SIG-M5 treated with dmso at 0.1 percent for 504 hours (cell line): Measurements from ENCODE around the gene EDAR.

Experiments used
- DNase-seq: peaks from one replicate; lab custom pipeline; 2025; ENCODE audit not compliant: unreplicated experiment; lab: John Stamatoyannopoulos, UW

Gene EDAR

DNA sequence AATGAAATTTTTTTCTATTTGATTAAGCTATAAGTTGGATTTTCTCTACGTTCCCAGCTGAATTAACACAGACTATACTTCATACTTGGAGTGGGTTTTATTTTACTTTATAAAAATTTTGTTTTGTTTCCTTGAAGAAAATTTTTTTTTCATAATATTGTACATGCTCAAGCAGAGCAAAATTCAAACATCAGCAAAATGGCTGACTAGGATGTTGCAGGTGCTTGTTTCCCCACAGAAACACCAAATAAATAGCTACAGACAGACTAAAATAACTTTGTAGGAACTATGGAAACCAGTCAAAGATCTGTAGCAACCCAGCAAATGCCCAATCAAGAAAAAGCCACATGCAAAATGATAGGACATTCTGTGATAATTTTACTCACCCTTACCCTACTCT is 120.1 kb downstream of the EDAR start:
- DNase-seq, result no peak

DNA sequence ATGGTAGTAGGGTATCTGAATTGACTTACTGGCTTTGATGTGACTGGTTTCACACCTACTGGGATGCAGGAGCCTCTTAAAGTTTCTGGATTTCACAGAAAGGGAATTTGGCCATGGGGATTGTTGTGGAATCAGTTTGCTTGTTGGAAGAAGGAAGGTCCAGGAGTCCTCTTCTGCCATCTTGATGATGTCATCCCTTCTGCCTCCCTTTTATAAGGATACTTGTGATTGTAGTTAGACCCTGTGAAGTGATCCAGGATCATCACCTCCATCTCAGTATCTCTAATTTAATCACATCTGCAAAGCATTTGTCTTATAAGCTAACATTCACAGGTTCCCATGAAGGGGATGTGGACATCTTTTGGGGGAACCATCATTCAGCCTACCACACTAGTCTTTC is 123.0 kb downstream of the EDAR start:
- no peak for DNase-seq

DNA sequence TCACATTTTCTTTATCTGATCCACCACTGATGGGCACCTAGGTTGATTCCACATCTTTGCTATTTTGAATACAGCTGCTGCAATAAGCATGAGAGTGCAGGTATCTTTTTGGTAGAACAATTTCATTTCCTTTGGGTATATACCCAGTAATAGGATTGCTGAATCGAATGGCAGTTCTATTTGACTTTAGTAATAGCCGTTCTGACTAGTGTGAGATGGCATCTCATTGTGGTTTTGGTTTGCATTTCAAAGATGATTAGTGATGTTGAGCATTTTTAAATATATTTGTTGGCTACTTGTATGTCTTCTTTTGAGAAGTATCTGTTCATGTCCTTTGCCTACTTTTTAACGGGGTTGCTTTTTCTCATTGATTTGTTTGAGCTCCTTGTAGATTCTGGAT is 130.1 kb downstream of the EDAR start:
- no peak for DNase-seq

DNA sequence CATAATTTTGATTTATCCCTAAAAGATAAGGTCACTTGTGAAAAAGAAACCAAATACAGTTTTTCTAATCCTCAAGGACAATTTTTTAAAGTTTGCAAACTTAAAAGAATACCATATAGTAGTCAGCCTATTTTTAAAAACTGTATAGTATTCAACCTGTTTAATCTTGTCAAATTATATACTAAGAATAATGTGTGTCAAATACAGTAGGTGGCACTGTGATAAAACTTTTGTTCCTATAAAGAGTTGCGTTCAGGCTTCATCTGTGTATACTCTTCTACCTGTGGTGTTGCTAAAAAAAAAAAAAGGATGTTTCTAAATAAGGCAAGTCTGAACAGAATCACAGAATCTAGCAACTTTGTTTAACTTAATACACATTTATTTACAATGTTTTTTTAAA is 133.8 kb downstream of the EDAR start:
- peak; percentile 21 for DNase-seq

DNA sequence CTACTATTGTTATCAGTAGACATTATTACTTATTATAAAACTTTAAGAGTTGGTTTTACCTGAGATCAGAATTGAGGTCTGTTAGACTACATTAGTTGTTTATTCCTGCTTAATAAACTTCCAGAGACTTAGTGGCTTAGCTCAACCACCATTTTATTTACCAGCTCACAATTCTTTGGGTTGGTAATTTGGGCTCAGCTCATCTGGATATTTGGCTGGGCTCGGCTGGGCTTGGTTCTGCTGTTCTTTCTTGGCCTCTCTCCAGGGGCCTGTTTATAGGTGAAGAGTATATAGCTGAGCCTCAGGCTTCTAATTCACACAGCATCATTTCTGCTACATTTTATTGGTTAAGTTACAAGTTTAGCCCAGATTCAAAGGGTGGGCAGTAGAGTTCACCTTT is 134.5 kb downstream of the EDAR start:
- no peak for DNase-seq

DNA sequence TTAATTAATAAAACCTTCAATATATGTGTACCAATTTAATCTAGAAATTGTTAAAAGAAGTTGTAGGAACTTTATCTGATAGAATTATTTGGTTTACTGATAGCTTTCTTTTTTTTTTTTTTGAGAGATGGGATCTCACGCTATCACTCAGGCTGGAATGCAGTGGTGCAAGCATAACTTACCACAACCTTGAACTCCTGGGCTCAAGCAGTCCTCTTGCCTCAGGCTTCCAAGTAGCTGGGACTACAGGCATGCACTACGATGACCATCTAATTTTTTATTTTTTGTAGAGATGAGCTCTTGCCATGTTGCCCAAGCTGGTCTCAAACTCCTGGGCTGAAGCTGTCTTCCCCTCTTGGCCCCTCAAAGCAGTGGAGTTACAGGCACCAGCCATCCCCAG is 135.6 kb downstream of the EDAR start:
- DNase-seq, result no peak

DNA sequence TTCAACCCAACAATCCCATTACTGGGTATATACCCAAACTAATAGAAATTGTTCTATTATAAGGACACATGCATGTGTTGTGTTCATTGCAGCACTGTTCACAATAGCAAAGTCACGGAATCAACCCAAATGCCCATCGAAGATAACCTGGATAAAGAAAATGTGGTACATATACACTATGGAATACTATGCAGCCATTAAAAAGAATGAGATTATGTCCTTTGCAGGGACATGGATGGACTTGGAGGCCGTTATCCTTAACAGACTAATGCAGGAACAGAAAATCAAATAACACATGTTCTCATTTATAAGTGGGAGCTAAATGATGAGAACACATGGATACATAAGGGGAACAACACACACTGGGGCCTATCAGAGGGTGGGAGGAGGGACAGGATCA is 136.6 kb downstream of the EDAR start:
- DNase-seq, result no peak

DNA sequence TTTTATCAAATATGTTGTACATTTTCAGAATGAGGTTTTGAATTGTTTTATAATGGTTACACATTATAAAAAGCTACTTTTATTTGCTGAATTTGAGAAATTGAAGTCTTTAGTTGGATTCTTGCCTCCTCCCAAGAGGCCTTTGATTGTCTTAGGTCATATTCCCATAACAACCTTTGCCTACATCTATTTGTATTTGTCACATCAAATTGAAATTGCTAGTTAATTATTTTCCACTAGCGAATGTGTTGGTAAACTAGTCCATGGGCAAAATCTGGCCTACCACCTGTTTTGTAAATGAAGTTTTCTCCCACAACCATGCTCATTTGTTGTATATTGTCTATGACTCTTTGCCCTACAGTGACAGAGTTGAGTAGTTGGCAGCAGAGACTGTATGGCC is 142.0 kb downstream of the EDAR start:
- no peak for DNase-seq

DNA sequence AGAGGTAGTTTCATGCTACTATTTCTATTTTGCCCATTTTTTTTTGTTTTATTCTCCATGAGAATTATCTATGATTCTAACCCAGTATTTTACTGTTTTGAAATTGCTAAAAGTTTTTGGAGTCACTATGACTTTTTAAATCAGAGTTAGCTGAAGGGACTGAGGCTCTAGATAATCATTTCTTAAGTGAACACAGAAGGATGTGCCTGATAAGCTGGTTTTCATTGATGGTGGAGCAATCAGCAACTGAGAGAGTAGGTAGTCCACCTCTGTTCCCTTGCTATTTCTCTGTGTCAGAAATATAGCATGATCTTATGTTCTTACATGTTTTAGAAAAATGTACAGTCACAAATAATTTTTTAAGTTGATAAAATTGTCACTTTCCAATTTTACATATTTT is 143.1 kb downstream of the EDAR start:
- no peak for DNase-seq
